Measurements from ENCODE around the gene EREG. TPM values are rescaled to one million over a fixed set of nuclear protein-coding genes. Genes with fewer than 3 reads are reported as not detected.

The EREG gene
- total RNA-seq, 4 donors from 2014 or later, result 1.2 to 4.0 (median 4.0) TPM; not detected in 1

DNA sequence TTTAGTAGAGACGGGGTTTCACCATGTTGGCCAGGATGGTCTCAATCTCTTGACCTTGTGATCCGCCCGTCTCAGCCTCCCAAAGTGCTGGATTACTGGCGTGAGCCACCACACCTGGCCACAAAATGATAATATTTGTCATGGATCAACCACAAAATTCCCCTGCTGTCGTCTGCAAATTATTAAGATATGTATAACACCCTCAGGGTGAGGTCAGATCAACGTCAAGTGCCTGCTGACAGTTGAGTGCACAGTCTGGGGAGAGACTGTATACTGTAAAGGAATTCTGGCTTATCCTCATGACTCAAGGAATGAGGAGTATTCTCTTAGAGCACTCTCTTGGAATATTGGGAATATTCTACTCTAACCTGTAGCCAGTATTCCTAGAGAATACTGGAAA is 45.5 kb upstream of the EREG start:
- Histone ChIP-seq H3K4me1 (peaks cover 0 to 4% (median 0%) of the 10 kb centered on the region in 4 donors), H3K27ac (no peak overlapping the region), H3K4me3 (no peak overlapping the region), H3K27me3 (no peaks in the 10 kb centered on the region), H3K36me3 (no peaks in the 10 kb centered on the region), H3K9me3 (no peaks in the 10 kb centered on the region)
- intact Hi-C loops (cut with DNase I; ENCODE audit: low total_unique reads), result no loop called here
- in situ Hi-C loops (cut with MboI; ENCODE audit: low pct_ligation_motif_present in 1 of 4, low pct_unique_long_range_greater_than_20kb in 1 of 4, low sequenced_read_pairs in 3 of 4), result loop anchor here in 2 of 4 donors (10.0 to 25.0 kb wide), 2 partner anchors 95 to 132 kb away; no protein-coding TSS in a partner anchor
- WGBS, 2 donors (ENCODE audit: low coverage in 1 of 2), result 79 to 85% methylated on average over 4 to 6 of the region's 6 CpGs
- DNase-seq, result no peak
- TF ChIP-seq POLR2A (IDR thresholded peaks at IDR 0.05) (no peak), CTCF (IDR thresholded peaks at IDR 0.05) (no peak), EP300 (IDR thresholded peaks at IDR 0.05; ENCODE audit: low read depth) (no peak), POLR2AphosphoS5 (IDR thresholded peaks at IDR 0.05) (no peak)

DNA sequence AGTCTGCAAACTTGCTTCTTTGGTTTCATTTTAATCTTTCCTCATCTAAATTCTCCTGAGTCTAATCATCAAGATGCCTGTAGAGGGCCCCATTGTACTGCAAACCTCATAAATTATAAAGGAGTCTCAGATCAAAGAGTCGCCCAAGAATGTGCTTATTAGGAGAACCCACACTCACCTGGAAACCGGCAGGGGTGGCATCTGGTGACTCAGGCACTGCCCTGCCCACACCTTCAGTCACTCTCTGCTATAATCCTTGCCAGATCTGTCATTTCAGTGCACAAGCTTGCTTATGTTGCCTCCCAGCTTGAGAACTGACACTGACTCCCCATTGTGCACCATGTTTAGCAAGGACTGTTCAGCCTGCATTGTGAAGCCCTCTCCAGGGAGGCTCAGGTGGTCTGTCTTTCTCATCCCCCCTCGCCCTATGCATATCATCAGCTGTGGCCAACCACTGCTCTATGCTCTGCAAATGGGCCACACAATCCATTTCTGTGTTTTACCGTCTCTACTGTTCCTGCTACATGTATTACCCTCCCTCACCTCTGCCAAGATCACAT is 44.3 kb upstream of the EREG start:
- 36 to 64% methylated on average over 2 to 4 of the region's 4 CpGs for WGBS, 2 donors (ENCODE audit: low coverage in 1 of 2)
- no peak overlapping the region for H3K4me3 ChIP-seq
- no peaks in the 10 kb centered on the region for H3K9me3 ChIP-seq
- no peaks in the 10 kb centered on the region for H3K27me3 ChIP-seq
- no peak overlapping the region for H3K27ac ChIP-seq
- H3K36me3 ChIP-seq, result no peaks in the 10 kb centered on the region
- intact Hi-C loops (cut with DNase I; ENCODE audit: low total_unique reads), result no loop called here
- TF ChIP-seq POLR2AphosphoS5 (IDR thresholded peaks at IDR 0.05) (no peak), CTCF (IDR thresholded peaks at IDR 0.05) (peak; percentile 20 to 67 (median 55))
- in situ Hi-C loops (cut with MboI; ENCODE audit: low pct_ligation_motif_present in 1 of 4, low pct_unique_long_range_greater_than_20kb in 1 of 4, low sequenced_read_pairs in 3 of 4), result loop anchor here in 2 of 4 donors (10.0 to 25.0 kb wide), 2 partner anchors 133 to 354 kb away; no protein-coding TSS in a partner anchor
- DNase-seq, result peak; percentile 43
- H3K4me1 ChIP-seq, result peaks cover 0 to 4% (median 0%) of the 10 kb centered on the region in 4 donors

GRCh38 chr4:74322301-74322700 is 42.6 kb upstream of the EREG start:
- intact Hi-C loops (cut with DNase I; ENCODE audit: low total_unique reads) (no loop called here), in situ Hi-C loops (cut with MboI; ENCODE audit: low pct_ligation_motif_present in 1 of 4, low pct_unique_long_range_greater_than_20kb in 1 of 4, low sequenced_read_pairs in 3 of 4) (loop anchor here in 2 of 4 donors (10.0 to 25.0 kb wide), 2 partner anchors 135 to 352 kb away; no protein-coding TSS in a partner anchor)

GRCh38 chr4:74323663-74324062 is 41.3 kb upstream of the EREG start:
- in situ Hi-C loops (cut with MboI; ENCODE audit: low pct_ligation_motif_present in 1 of 4, low pct_unique_long_range_greater_than_20kb in 1 of 4, low sequenced_read_pairs in 3 of 4) (loop anchor here in 2 of 4 donors (10.0 to 25.0 kb wide), 2 partner anchors 136 to 351 kb away; no protein-coding TSS in a partner anchor), intact Hi-C loops (cut with DNase I; ENCODE audit: low total_unique reads) (no loop called here)
- no peaks in the 10 kb centered on the region for H3K36me3 ChIP-seq
- H3K27ac ChIP-seq, result no peak overlapping the region
- peaks cover 0 to 4% (median 0%) of the 10 kb centered on the region in 4 donors for H3K4me1 ChIP-seq
- no peak for DNase-seq
- TF ChIP-seq POLR2A (IDR thresholded peaks at IDR 0.05), result no peak
- no peak for TF ChIP-seq POLR2AphosphoS5 (IDR thresholded peaks at IDR 0.05)
- no peak for TF ChIP-seq EP300 (IDR thresholded peaks at IDR 0.05; ENCODE audit: low read depth)
- TF ChIP-seq CTCF (IDR thresholded peaks at IDR 0.05), result no peak
- WGBS, 2 donors (ENCODE audit: low coverage in 1 of 2), result 81 to 84% methylated on average over 4 of the region's 4 CpGs
- no peaks in the 10 kb centered on the region for H3K27me3 ChIP-seq
- H3K4me3 ChIP-seq, result no peak overlapping the region
- H3K9me3 ChIP-seq, result no peaks in the 10 kb centered on the region

More at GRCh38 chr4:74322301-74322700, 42.6 kb upstream of the EREG start:
- H3K9me3 ChIP-seq, result no peaks in the 10 kb centered on the region
- no peak for DNase-seq
- peaks cover 0 to 4% (median 0%) of the 10 kb centered on the region in 4 donors for H3K4me1 ChIP-seq
- WGBS, 2 donors (ENCODE audit: low coverage in 1 of 2), result 70 to 75% methylated on average over 3 of the region's 3 CpGs
- TF ChIP-seq CTCF (IDR thresholded peaks at IDR 0.05) (no peak), EP300 (IDR thresholded peaks at IDR 0.05; ENCODE audit: low read depth) (no peak), POLR2A (IDR thresholded peaks at IDR 0.05) (no peak), POLR2AphosphoS5 (IDR thresholded peaks at IDR 0.05) (no peak)
- no peak overlapping the region for H3K27ac ChIP-seq
- H3K36me3 ChIP-seq, result no peaks in the 10 kb centered on the region
- H3K4me3 ChIP-seq, result no peak overlapping the region
- no peaks in the 10 kb centered on the region for H3K27me3 ChIP-seq
